OCI-LY7 (cell line): ENCODE data around the gene OGDH. TPM values are rescaled to one million over a fixed set of nuclear protein-coding genes. Genes with fewer than 3 reads are reported as not detected.

Source experiments
- BruUV-seq: library from RNA; stranded (reverse); fragments of 400-500 nt; replicated peaks from 2 replicates; lab custom pipeline; 2021; lab: Mats Ljungman, UMichigan
- CTCF ChIA-PET: fragments of 300-600 bp; sonication (Branson Sonifier 250); formaldehyde crosslinking; loops from one replicate; lab custom pipeline; 2022; ENCODE audit warnings: antibody characterized with exemption; ENCODE audit not compliant: unreplicated experiment; lab: Charles Lee
- POLR2A ChIA-PET: fragments of 300-600 bp; sonication (Branson Sonifier 250); formaldehyde crosslinking; loops from one replicate; lab custom pipeline; 2022; ENCODE audit warnings: antibody characterized with exemption; lab: Charles Lee
- DNase-seq: peaks from one replicate; pipeline ENCODE4 v3.0.0-alpha.2; 2015; ENCODE audit warnings: low spot score
- H2AFZ ChIP-seq: fragments of 200-600 bp; sonication (generic), shearing (Covaris generic); 2 replicates; pipeline ENCODE4 v1.6.1; 2014; ENCODE audit warnings: mild to moderate bottlenecking, antibody characterized with exemption, low read length, moderate library complexity
- H3K27ac ChIP-seq: fragments of 200-600 bp; sonication (generic); 2 replicates; pipeline ENCODE4 v1.5.1; 2014; ENCODE audit warnings: mixed run types, low read depth, mild to moderate bottlenecking, moderate library complexity, low read length, inconsistent platforms; ENCODE audit not compliant: poor library complexity, severe bottlenecking
- H3K36me3 ChIP-seq: fragments of 200-600 bp; sonication (generic); 2 replicates; pipeline ENCODE4 v1.6.1; 2014; ENCODE audit warnings: mild to moderate bottlenecking, antibody characterized with exemption, low read length, moderate library complexity, mixed read lengths; ENCODE audit not compliant: insufficient read depth
- H3K4me1 ChIP-seq: fragments of 200-600 bp; sonication (generic); 2 replicates; pipeline ENCODE4 v1.5.1; 2014; ENCODE audit warnings: mild to moderate bottlenecking, low read length; ENCODE audit not compliant: insufficient read depth, poor library complexity, severe bottlenecking
- H3K4me2 ChIP-seq: fragments of 200-600 bp; sonication (generic); 2 replicates; pipeline ENCODE4 v1.6.1; 2014; ENCODE audit warnings: mild to moderate bottlenecking, low read length
- H3K4me3 ChIP-seq: fragments of 200-600 bp; sonication (generic); 2 replicates; pipeline ENCODE4 v1.5.1; 2014; ENCODE audit warnings: mild to moderate bottlenecking, low read depth, low read length; ENCODE audit not compliant: poor library complexity, severe bottlenecking
- H3K79me2 ChIP-seq: fragments of 200-600 bp; sonication (generic); 2 replicates; pipeline ENCODE4 v1.6.1; 2016; ENCODE audit warnings: low read depth, mild to moderate bottlenecking, low read length, moderate library complexity, mixed read lengths; ENCODE audit not compliant: insufficient read depth
- H3K9me2 ChIP-seq: fragments of 200-600 bp; sonication (generic); 2 replicates; pipeline ENCODE4 v1.6.1; 2016; ENCODE audit warnings: mild to moderate bottlenecking, low read length, mixed read lengths; ENCODE audit not compliant: insufficient read depth
- H3K9me3 ChIP-seq: fragments of 200-600 bp; sonication (generic); 2 replicates; pipeline ENCODE4 v1.6.1; 2014; ENCODE audit warnings: mild to moderate bottlenecking, mixed run types, low read length, mixed read lengths
- H4K20me1 ChIP-seq: fragments of 200-600 bp; sonication (generic); 2 replicates; pipeline ENCODE4 v1.6.1; 2014; ENCODE audit warnings: mild to moderate bottlenecking, antibody characterized with exemption, low read length, moderate library complexity, mixed read lengths; ENCODE audit not compliant: insufficient read depth
- CTCF ChIP-seq: fragments of 200-600 bp; sonication (generic); conservative IDR thresholded peaks from 2 replicates; pipeline ENCODE4 v1.5.1; 2014; ENCODE audit warnings: mild to moderate bottlenecking, antibody characterized with exemption, low read length, moderate library complexity, mixed read lengths
- EZH2phosphoT487 ChIP-seq: fragments of 200-600 bp; sonication (generic); IDR thresholded peaks from 2 replicates; pipeline ENCODE4 v1.6.1; 2018; ENCODE audit warnings: low read depth, borderline replicate concordance, mild to moderate bottlenecking, mixed run types, antibody characterized with exemption, low read length, moderate library complexity, mixed read lengths
- intact Hi-C: fragments of 100-400 bp; cut with micrococcal nuclease; formaldehyde crosslinking; loops from one replicate; pipeline ENCODE4 v1.10.0; 2022; ENCODE audit not compliant: unreplicated experiment
- total RNA-seq, 2 experiments: library from RNA; depleted of rRNA in 1 of 2; stranded (reverse); fragments of >200 nt in 1 of 2; shearing (Covaris generic) in 1 of 2; gene quantifications; 2 replicates each; pipeline ENCODE4 v1.2.3, GENCODE V29; 2014 to 2022

The OGDH gene
- total RNA-seq, 2 experiments from 2014 or later, result 47.6 to 70.9 TPM

- Histone ChIP-seq H3K27ac (no peak overlapping the region), H3K9me2 (no peaks in the 10 kb centered on the region), H2AFZ (no peak overlapping the region), H3K79me2 (no peaks in the 10 kb centered on the region), H3K36me3 (peaks cover 78% of the 10 kb centered on the region), H4K20me1 (no peaks in the 10 kb centered on the region), H3K4me2 (no peak overlapping the region), H3K9me3 (no peaks in the 10 kb centered on the region), H3K4me3 (no peak overlapping the region), H3K4me1 (no peaks in the 10 kb centered on the region)
- no peak for TF ChIP-seq EZH2phosphoT487
- no peak for TF ChIP-seq CTCF
- no peak for DNase-seq
- ChIA-PET POLR2A (interaction anchor here (0.6 kb wide), 1 partner anchor 214 kb away, joined by 3 read pairs; no protein-coding TSS in a partner anchor), CTCF (interaction anchor here (0.6 kb wide), 1 partner anchor 49 kb away, joined by 3 read pairs; no protein-coding TSS in a partner anchor)
- no TSS peak for BruUV-seq
- intact Hi-C loops, result no loop called here
Measured at GRCh38 chr7:44678471-44679179, 72.2 kb downstream of the OGDH start.

- ChIA-PET CTCF (no interaction called here), POLR2A (no interaction called here)
- H4K20me1 ChIP-seq, result no peaks in the 10 kb centered on the region
- no peak for DNase-seq
- intact Hi-C loops, result no loop called here
- BruUV-seq, result no TSS peak
- no peak overlapping the region for H3K27ac ChIP-seq
- TF ChIP-seq CTCF (no peak), EZH2phosphoT487 (no peak)
- no peaks in the 10 kb centered on the region for H3K9me3 ChIP-seq
- H3K79me2 ChIP-seq, result no peaks in the 10 kb centered on the region
- H3K36me3 ChIP-seq, result peaks cover 74% of the 10 kb centered on the region
- no peak overlapping the region for H3K4me2 ChIP-seq
- H3K4me1 ChIP-seq, result no peaks in the 10 kb centered on the region
- no peak overlapping the region for H3K4me3 ChIP-seq
- H3K9me2 ChIP-seq, result no peaks in the 10 kb centered on the region
- no peak overlapping the region for H2AFZ ChIP-seq
Measured at GRCh38 chr7:44681645-44682044, 75.2 kb downstream of the OGDH start.

- Histone ChIP-seq H3K36me3 (peaks cover 69% of the 10 kb centered on the region), H3K4me2 (no peak overlapping the region), H3K79me2 (no peaks in the 10 kb centered on the region), H3K9me2 (no peaks in the 10 kb centered on the region), H2AFZ (no peak overlapping the region), H3K4me3 (no peak overlapping the region), H3K4me1 (no peaks in the 10 kb centered on the region), H4K20me1 (no peaks in the 10 kb centered on the region), H3K27ac (no peak overlapping the region), H3K9me3 (no peaks in the 10 kb centered on the region)
- no TSS peak for BruUV-seq
- intact Hi-C loops, result no loop called here
- DNase-seq, result no peak
- CTCF ChIA-PET, result no interaction called here
- POLR2A ChIA-PET, result interaction anchor here (0.6 to 0.7 kb wide), 2 partner anchors 46 to 450 kb away, joined by 4 read pairs; no protein-coding TSS in a partner anchor
- TF ChIP-seq CTCF (no peak), EZH2phosphoT487 (no peak)
Measured at GRCh38 chr7:44685723-44686122, 79.3 kb downstream of the OGDH start.
